Right cardiac atrium (tissue), 5 donors: ENCODE data around the gene C3orf18. TPM values are rescaled to one million over a fixed set of nuclear protein-coding genes. Genes with fewer than 3 reads are reported as not detected.

Source experiments
- polyA plus RNA-seq: library from polyadenylated mRNA; stranded (reverse); fragments of 200-250 nt; gene quantifications from one replicate; pipeline ENCODE4 v1.2.3, GENCODE V29; 2013
- total RNA-seq, 4 donors: library from RNA; stranded (reverse); fragmentation: NEBNext Ultra II Directional; extraction: Animal tissue kit (Norgen Biotek cat#: 25700); gene quantifications; one replicate each; pipeline ENCODE4 v1.2.1, GENCODE V29; 2021
- donor health status: healthy with polysubstance abuse.
- donor health status: DM: no; HTN: yes; CAD: no.
- donor health status: DM: no; HTN: no; CAD: no.
- donor health status: DM: no; HTN: yes; CAD: no; lungs with severe emphysema.
- donor health status: DM: yes; HTN: yes; CAD: no.

C3orf18 gene
- total and polyA plus RNA-seq, 5 donors: 27.2 to 44.2 (median 38.2) TPM

Other genes with a start within 250 kb of the C3orf18 start
- gene HYAL2, start 245.0 kb downstream of the C3orf18 start, total RNA-seq: 100 to 1,000 TPM in 1 of 4 donors, 10 to 100 TPM in 3; 40.9 to 114 (median 46.5) TPM
- gene HYAL2, start 245.0 kb downstream of the C3orf18 start, polyA plus RNA-seq: 57.7 TPM
- 10 to 100 TPM; 28.9 to 33.0 (median 30.0) TPM for gene TUSC2, start 239.5 kb downstream of the C3orf18 start, total RNA-seq
- 34.9 TPM for gene TUSC2, start 239.5 kb downstream of the C3orf18 start, polyA plus RNA-seq
- 10 to 100 TPM; 15.6 to 19.1 (median 15.8) TPM for gene RASSF1, start 226.9 kb downstream of the C3orf18 start, total RNA-seq
- gene RASSF1, start 226.9 kb downstream of the C3orf18 start, polyA plus RNA-seq: 20.4 TPM
- gene ZMYND10, start 222.0 kb downstream of the C3orf18 start, total RNA-seq: under 1 TPM; 0.20 to 0.40 (median 0.29) TPM
- gene ZMYND10, start 222.0 kb downstream of the C3orf18 start, polyA plus RNA-seq: 0.25 TPM
- gene NPRL2, start 217.0 kb downstream of the C3orf18 start, total RNA-seq: 10 to 100 TPM; 18.4 to 24.3 (median 19.3) TPM
- 16.7 TPM for gene NPRL2, start 217.0 kb downstream of the C3orf18 start, polyA plus RNA-seq
- 10 to 100 TPM in 2 of 4 donors, 1 to 10 TPM in 2; 8.5 to 11.1 (median 10.4) TPM for gene CYB561D2, start 216.9 kb downstream of the C3orf18 start, total RNA-seq
- 10.8 TPM for gene CYB561D2, start 216.9 kb downstream of the C3orf18 start, polyA plus RNA-seq
- 10 to 100 TPM; 28.7 to 33.3 (median 31.7) TPM for gene TMEM115, start 208.2 kb downstream of the C3orf18 start, total RNA-seq
- 32.5 TPM for gene TMEM115, start 208.2 kb downstream of the C3orf18 start, polyA plus RNA-seq
- 10 to 100 TPM in 3 of 4 donors, 1 to 10 TPM in 1; 8.7 to 56.1 (median 40.9) TPM for gene CACNA2D2, start 64.1 kb downstream of the C3orf18 start, total RNA-seq
- gene CACNA2D2, start 64.1 kb downstream of the C3orf18 start, polyA plus RNA-seq: 25.7 TPM
- gene HEMK1, start 1.8 kb upstream of the C3orf18 start, total RNA-seq: 10 to 100 TPM; 14.0 to 18.3 (median 15.8) TPM
- 16.6 TPM for gene HEMK1, start 1.8 kb upstream of the C3orf18 start, polyA plus RNA-seq
- 10 to 100 TPM in 3 of 4 donors, 1 to 10 TPM in 1; 9.1 to 27.8 (median 11.2) TPM for gene CISH, start 44.0 kb upstream of the C3orf18 start, total RNA-seq
- gene CISH, start 44.0 kb upstream of the C3orf18 start, polyA plus RNA-seq: 8.0 TPM
- 100 to 1,000 TPM; 167 to 260 (median 225) TPM for gene MAPKAPK3, start 49.4 kb upstream of the C3orf18 start, total RNA-seq
- gene MAPKAPK3, start 49.4 kb upstream of the C3orf18 start, polyA plus RNA-seq: 181 TPM
- 1 to 10 TPM; 4.1 to 5.2 (median 4.6) TPM for gene DOCK3, start 107.2 kb upstream of the C3orf18 start, total RNA-seq
- 1.9 TPM for gene DOCK3, start 107.2 kb upstream of the C3orf18 start, polyA plus RNA-seq